ENCODE results near the gene HOXA13.

GRCh38 chr7:27145914-27146412, 53.9 kb downstream of the HOXA13 start:
- TF ChIP-seq CTCF (IDR thresholded peaks at IDR 0.05) (no peak), FOXJ3 (CRISPR knock-in tag; IDR thresholded peaks at IDR 0.05) (no peak), POLR2AphosphoS5 (IDR thresholded peaks at IDR 0.05; ENCODE audit: low read depth, low read length) (no peak), RFX5 (IDR thresholded peaks at IDR 0.05; ENCODE audit: low read length) (no peak), USF2 (IDR thresholded peaks at IDR 0.05; ENCODE audit: borderline replicate concordance, low read depth, low read length) (no peak), TCF12 (IDR thresholded peaks at IDR 0.05) (no peak)

All from SK-N-SH (cell line).